ENCODE results near the gene PLD1.

Gene PLD1

GRCh38 chr3:171838218-171838720 lies 28.0 kb upstream of the PLD1 start:
- Histone ChIP-seq H3K4me3 (ENCODE audit: control insufficient read depth in 1 of 7, extremely low read depth in 1 of 7, insufficient read depth in 4 of 7, low read depth in 2 of 7, low read length in 6 of 7) (no peak overlapping the region), H3K9me3 (ENCODE audit: control extremely low read depth in 1 of 5, control insufficient read depth in 4 of 5, insufficient read depth in 2 of 5, low read depth in 1 of 5, low read length in 4 of 5) (no peaks in the 10 kb centered on the region), H3K36me3 (ENCODE audit: control insufficient read depth in 4 of 4, insufficient read depth in 4 of 4, low read length in 3 of 4) (no peaks in the 10 kb centered on the region), H3K27ac (ENCODE audit: insufficient read depth in 1 of 2, low read depth in 1 of 2, low read length in 2 of 2, poor library complexity in 1 of 2, severe bottlenecking in 2 of 2) (no peak overlapping the region), H3K4me1 (ENCODE audit: control extremely low read depth in 1 of 4, control insufficient read depth in 4 of 4, insufficient read depth in 4 of 4, low read length in 3 of 4) (peaks cover 0 to 20% (median 5%) of the 10 kb centered on the region in 4 experiments), H3K27me3 (replicated peaks in 2 of 5; ENCODE audit: control insufficient read depth in 4 of 5, insufficient read depth in 5 of 5, low read length in 4 of 5) (no peaks in the 10 kb centered on the region)
- ChIA-PET CTCF (interaction anchor here (1.0 kb wide), 1 partner anchor 9 kb away, joined by 5 read pairs; no protein-coding TSS in a partner anchor), POLR2A (no interaction called here)
- WGBS (ENCODE audit: insufficient coverage): 67% methylated on average over 6 of the region's 6 CpGs
- DNase-seq: no peak

DNA sequence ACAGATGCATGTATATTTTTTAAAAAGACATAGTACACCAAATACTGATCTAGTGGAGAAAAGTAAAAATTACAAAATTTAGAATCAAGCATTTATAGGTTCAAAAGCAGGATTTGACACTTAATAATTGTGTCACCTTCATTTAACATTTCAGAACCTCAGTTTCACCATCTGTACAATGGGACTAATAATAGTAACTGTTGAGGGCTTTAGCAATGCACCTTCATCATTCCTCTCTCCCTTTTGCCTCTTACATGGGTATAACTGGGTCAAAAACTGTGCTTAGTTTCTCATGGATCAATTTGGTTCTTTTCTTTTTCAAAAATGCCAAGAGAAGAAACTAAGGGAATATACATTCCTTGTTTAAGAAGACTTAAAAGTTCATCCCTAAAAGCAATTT lies 27.4 kb upstream of the PLD1 start:
- Histone ChIP-seq H3K9me3 (ENCODE audit: control extremely low read depth in 1 of 5, control insufficient read depth in 4 of 5, insufficient read depth in 2 of 5, low read depth in 1 of 5, low read length in 4 of 5) (no peaks in the 10 kb centered on the region), H3K36me3 (ENCODE audit: control insufficient read depth in 4 of 4, insufficient read depth in 4 of 4, low read length in 3 of 4) (no peaks in the 10 kb centered on the region), H3K27me3 (replicated peaks in 2 of 5; ENCODE audit: control insufficient read depth in 4 of 5, insufficient read depth in 5 of 5, low read length in 4 of 5) (no peaks in the 10 kb centered on the region), H3K27ac (ENCODE audit: insufficient read depth in 1 of 2, low read depth in 1 of 2, low read length in 2 of 2, poor library complexity in 1 of 2, severe bottlenecking in 2 of 2) (no peak overlapping the region), H3K4me3 (ENCODE audit: control insufficient read depth in 1 of 7, extremely low read depth in 1 of 7, insufficient read depth in 4 of 7, low read depth in 2 of 7, low read length in 6 of 7) (no peak overlapping the region), H3K4me1 (ENCODE audit: control extremely low read depth in 1 of 4, control insufficient read depth in 4 of 4, insufficient read depth in 4 of 4, low read length in 3 of 4) (peaks cover 0 to 20% (median 5%) of the 10 kb centered on the region in 4 experiments)
- no peak for DNase-seq
- ChIA-PET CTCF (no interaction called here), POLR2A (no interaction called here)

GRCh38 chr3:171836855-171837254 lies 26.6 kb upstream of the PLD1 start:
- Histone ChIP-seq H3K27me3 (replicated peaks in 2 of 5; ENCODE audit: control insufficient read depth in 4 of 5, insufficient read depth in 5 of 5, low read length in 4 of 5) (no peaks in the 10 kb centered on the region), H3K9me3 (ENCODE audit: control extremely low read depth in 1 of 5, control insufficient read depth in 4 of 5, insufficient read depth in 2 of 5, low read depth in 1 of 5, low read length in 4 of 5) (no peaks in the 10 kb centered on the region), H3K36me3 (ENCODE audit: control insufficient read depth in 4 of 4, insufficient read depth in 4 of 4, low read length in 3 of 4) (no peaks in the 10 kb centered on the region), H3K4me1 (ENCODE audit: control extremely low read depth in 1 of 4, control insufficient read depth in 4 of 4, insufficient read depth in 4 of 4, low read length in 3 of 4) (peaks cover 0 to 20% (median 5%) of the 10 kb centered on the region in 4 experiments), H3K27ac (ENCODE audit: insufficient read depth in 1 of 2, low read depth in 1 of 2, low read length in 2 of 2, poor library complexity in 1 of 2, severe bottlenecking in 2 of 2) (no peak overlapping the region), H3K4me3 (ENCODE audit: control insufficient read depth in 1 of 7, extremely low read depth in 1 of 7, insufficient read depth in 4 of 7, low read depth in 2 of 7, low read length in 6 of 7) (no peak overlapping the region)
- 100% methylated on average over 2 of the region's 3 CpGs for WGBS (ENCODE audit: insufficient coverage)
- no peak for DNase-seq
- CTCF ChIA-PET: no interaction called here
- POLR2A ChIA-PET: no interaction called here

DNA sequence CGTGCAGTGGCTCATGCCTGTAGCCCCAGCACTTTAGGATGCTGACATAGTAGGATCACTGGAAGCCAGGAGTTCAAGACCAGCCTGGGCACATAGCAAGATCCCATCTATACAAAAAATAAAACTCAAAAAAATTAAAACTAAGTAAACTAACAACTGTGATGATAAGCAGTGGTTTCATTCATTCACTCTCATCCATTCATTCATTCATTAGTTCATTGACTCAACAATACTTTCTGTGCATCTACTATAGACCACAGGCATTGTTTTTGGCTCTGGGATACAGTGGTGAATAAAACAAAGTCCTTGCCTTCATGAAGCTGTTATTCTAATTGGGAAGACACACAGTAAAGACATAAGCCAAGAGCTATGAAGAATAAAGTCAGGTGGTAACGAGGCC lies 25.3 kb upstream of the PLD1 start:
- CTCF ChIA-PET: interaction anchor here (0.8 to 2.3 kb wide), 5 partner anchors 26 to 221 kb away, joined by 3 to 9 read pairs (median 4); partner anchors contain the start of gene PLD1
- no peaks in the 10 kb centered on the region for H3K9me3 ChIP-seq (ENCODE audit: control extremely low read depth in 1 of 5, control insufficient read depth in 4 of 5, insufficient read depth in 2 of 5, low read depth in 1 of 5, low read length in 4 of 5)
- no peaks in the 10 kb centered on the region for H3K27me3 ChIP-seq (replicated peaks in 2 of 5; ENCODE audit: control insufficient read depth in 4 of 5, insufficient read depth in 5 of 5, low read length in 4 of 5)
- POLR2A ChIA-PET: interaction anchor here (0.6 kb wide), 1 partner anchor 18 kb away, joined by 3 read pairs; no protein-coding TSS in a partner anchor
- no peak overlapping the region for H3K4me3 ChIP-seq (ENCODE audit: control insufficient read depth in 1 of 7, extremely low read depth in 1 of 7, insufficient read depth in 4 of 7, low read depth in 2 of 7, low read length in 6 of 7)
- no peak overlapping the region for H3K27ac ChIP-seq (ENCODE audit: insufficient read depth in 1 of 2, low read depth in 1 of 2, low read length in 2 of 2, poor library complexity in 1 of 2, severe bottlenecking in 2 of 2)
- 96% methylated on average over 2 of the region's 2 CpGs for WGBS (ENCODE audit: insufficient coverage)
- H3K4me1 ChIP-seq (ENCODE audit: control extremely low read depth in 1 of 4, control insufficient read depth in 4 of 4, insufficient read depth in 4 of 4, low read length in 3 of 4): peaks cover 0 to 18% (median 2%) of the 10 kb centered on the region in 4 experiments
- no peak for DNase-seq
- H3K36me3 ChIP-seq (ENCODE audit: control insufficient read depth in 4 of 4, insufficient read depth in 4 of 4, low read length in 3 of 4): no peaks in the 10 kb centered on the region

GRCh38 chr3:171835116-171835515 lies 24.8 kb upstream of the PLD1 start:
- DNase-seq: peak in 2 of 3 donors; percentile 44 to 57
- no peak overlapping the region for H3K27ac ChIP-seq (ENCODE audit: insufficient read depth in 1 of 2, low read depth in 1 of 2, low read length in 2 of 2, poor library complexity in 1 of 2, severe bottlenecking in 2 of 2)
- peaks cover 0 to 18% (median 2%) of the 10 kb centered on the region in 4 experiments for H3K4me1 ChIP-seq (ENCODE audit: control extremely low read depth in 1 of 4, control insufficient read depth in 4 of 4, insufficient read depth in 4 of 4, low read length in 3 of 4)
- 88% methylated on average over 5 of the region's 5 CpGs for WGBS (ENCODE audit: insufficient coverage)
- ChIA-PET CTCF (interaction anchor here (0.8 to 2.3 kb wide), 7 partner anchors 25 to 873 kb away, joined by 3 to 9 read pairs (median 6); partner anchors contain the start of gene PLD1), POLR2A (interaction anchor here (0.6 kb wide), 1 partner anchor 17 kb away, joined by 3 read pairs; no protein-coding TSS in a partner anchor)
- no peaks in the 10 kb centered on the region for H3K27me3 ChIP-seq (replicated peaks in 2 of 5; ENCODE audit: control insufficient read depth in 4 of 5, insufficient read depth in 5 of 5, low read length in 4 of 5)
- no peak overlapping the region for H3K4me3 ChIP-seq (ENCODE audit: control insufficient read depth in 1 of 7, extremely low read depth in 1 of 7, insufficient read depth in 4 of 7, low read depth in 2 of 7, low read length in 6 of 7)
- H3K9me3 ChIP-seq (ENCODE audit: control extremely low read depth in 1 of 5, control insufficient read depth in 4 of 5, insufficient read depth in 2 of 5, low read depth in 1 of 5, low read length in 4 of 5): no peaks in the 10 kb centered on the region
- H3K36me3 ChIP-seq (ENCODE audit: control insufficient read depth in 4 of 4, insufficient read depth in 4 of 4, low read length in 3 of 4): no peaks in the 10 kb centered on the region

GRCh38 chr3:171834461-171834801 lies 24.1 kb upstream of the PLD1 start:
- no peak for DNase-seq
- Histone ChIP-seq H3K9me3 (ENCODE audit: control extremely low read depth in 1 of 5, control insufficient read depth in 4 of 5, insufficient read depth in 2 of 5, low read depth in 1 of 5, low read length in 4 of 5) (no peaks in the 10 kb centered on the region), H3K4me1 (ENCODE audit: control extremely low read depth in 1 of 4, control insufficient read depth in 4 of 4, insufficient read depth in 4 of 4, low read length in 3 of 4) (peaks cover 0 to 25% (median 5%) of the 10 kb centered on the region in 4 experiments), H3K36me3 (ENCODE audit: control insufficient read depth in 4 of 4, insufficient read depth in 4 of 4, low read length in 3 of 4) (no peaks in the 10 kb centered on the region), H3K27me3 (replicated peaks in 2 of 5; ENCODE audit: control insufficient read depth in 4 of 5, insufficient read depth in 5 of 5, low read length in 4 of 5) (no peaks in the 10 kb centered on the region), H3K4me3 (ENCODE audit: control insufficient read depth in 1 of 7, extremely low read depth in 1 of 7, insufficient read depth in 4 of 7, low read depth in 2 of 7, low read length in 6 of 7) (no peak overlapping the region), H3K27ac (ENCODE audit: insufficient read depth in 1 of 2, low read depth in 1 of 2, low read length in 2 of 2, poor library complexity in 1 of 2, severe bottlenecking in 2 of 2) (no peak overlapping the region)
- ChIA-PET POLR2A (no interaction called here), CTCF (interaction anchor here (0.9 to 2.3 kb wide), 14 partner anchors 10 to 873 kb away, joined by 3 to 9 read pairs (median 4); partner anchors contain the start of gene PLD1)
- WGBS (ENCODE audit: insufficient coverage): 100% methylated on average over 3 of the region's 5 CpGs

GRCh38 chr3:171833789-171834460 lies 23.6 kb upstream of the PLD1 start:
- Histone ChIP-seq H3K27me3 (replicated peaks in 2 of 5; ENCODE audit: control insufficient read depth in 4 of 5, insufficient read depth in 5 of 5, low read length in 4 of 5) (no peaks in the 10 kb centered on the region), H3K27ac (ENCODE audit: insufficient read depth in 1 of 2, low read depth in 1 of 2, low read length in 2 of 2, poor library complexity in 1 of 2, severe bottlenecking in 2 of 2) (no peak overlapping the region), H3K36me3 (ENCODE audit: control insufficient read depth in 4 of 4, insufficient read depth in 4 of 4, low read length in 3 of 4) (no peaks in the 10 kb centered on the region), H3K4me1 (ENCODE audit: control extremely low read depth in 1 of 4, control insufficient read depth in 4 of 4, insufficient read depth in 4 of 4, low read length in 3 of 4) (peaks cover 0 to 29% (median 6%) of the 10 kb centered on the region in 4 experiments), H3K4me3 (ENCODE audit: control insufficient read depth in 1 of 7, extremely low read depth in 1 of 7, insufficient read depth in 4 of 7, low read depth in 2 of 7, low read length in 6 of 7) (no peak overlapping the region), H3K9me3 (ENCODE audit: control extremely low read depth in 1 of 5, control insufficient read depth in 4 of 5, insufficient read depth in 2 of 5, low read depth in 1 of 5, low read length in 4 of 5) (no peaks in the 10 kb centered on the region)
- WGBS (ENCODE audit: insufficient coverage): no CpG with 5 or more reads among the region's 3 CpGs
- CTCF ChIA-PET: interaction anchor here (0.9 to 2.3 kb wide), 17 partner anchors 10 to 872 kb away, joined by 3 to 9 read pairs (median 3); partner anchors contain the start of gene PLD1
- POLR2A ChIA-PET: no interaction called here
- peak; percentile 38 to 65 (median 59) for DNase-seq

Data from common myeloid progenitor, CD34-positive (primary cell).